Brain microvascular endothelial cell (primary cell): Measurements from ENCODE around the gene CA5A.
A peak's percentile ranks its signal among the peaks of the same experiment; 100 is the strongest.

ENCODE experiments used
- DNase-seq: peaks from one replicate; pipeline ENCODE4 v3.0.0-alpha.2; 2020
- H3K27ac ChIP-seq: fragments of 250-450 bp; sonication (Bioruptor Pico); 2 replicates; pipeline ENCODE4 v1.5.1; 2020; ENCODE audit warnings: mild to moderate bottlenecking, moderate library complexity
- H3K27me3 ChIP-seq: fragments of 250-450 bp; sonication (Bioruptor Pico); replicated peaks from 2 replicates; pipeline ENCODE4 v1.5.1; 2020; ENCODE audit warnings: mild to moderate bottlenecking
- H3K36me3 ChIP-seq: fragments of 250-450 bp; sonication (Bioruptor Pico); replicated peaks from 2 replicates; pipeline ENCODE4 v1.5.1; 2020; ENCODE audit warnings: mild to moderate bottlenecking
- H3K4me3 ChIP-seq: 2 replicates; pipeline ENCODE4 v1.5.1; 2011; ENCODE audit warnings: low read depth, mild to moderate bottlenecking, control low read depth, low read length, moderate library complexity
- in situ Hi-C: cut with HindIII; loops from 2 replicates; pipeline ENCODE4 v1.10.0; 2017; ENCODE audit warnings: low sequenced_read_pairs, low pct_ligation_motif_present
- TF ChIP-seq, protein P1 (sequence below): IDR thresholded peaks from 2 replicates; pipeline ENCODE4 v1.5.1; 2011; ENCODE audit warnings: low read depth, mild to moderate bottlenecking, moderate library complexity, low read length, control low read depth, inconsistent platforms; ENCODE audit errors: missing control alignments

Gene CA5A

DNA sequence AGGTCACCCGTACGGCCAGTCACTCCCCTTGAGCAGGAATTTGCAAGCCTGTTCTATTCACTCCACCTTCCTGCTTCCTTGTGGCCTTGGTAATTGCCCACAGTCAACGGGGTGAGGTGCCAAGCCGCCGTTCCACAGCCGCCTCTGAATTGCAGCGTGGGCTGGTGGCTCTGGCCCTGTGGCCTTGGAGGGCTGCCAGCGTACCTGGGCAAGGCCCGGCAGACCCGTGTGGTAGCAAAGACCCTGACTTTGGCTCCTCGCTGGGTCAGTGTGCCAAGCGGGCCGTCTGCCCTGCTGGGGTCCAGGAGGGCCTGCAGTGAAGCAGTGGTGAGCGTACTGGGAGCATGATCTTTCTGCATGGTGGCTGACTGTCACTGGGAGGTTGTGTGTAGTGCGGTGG is 18.5 kb upstream of the CA5A start:
- Histone ChIP-seq H3K27me3 (no peaks in the 10 kb centered on the region), H3K4me3 (no peak overlapping the region), H3K36me3 (peaks cover 3% of the 10 kb centered on the region), H3K27ac (no peak overlapping the region)
- no peak for DNase-seq
- in situ Hi-C loops, result no loop called here
- TF ChIP-seq, protein P1, sequence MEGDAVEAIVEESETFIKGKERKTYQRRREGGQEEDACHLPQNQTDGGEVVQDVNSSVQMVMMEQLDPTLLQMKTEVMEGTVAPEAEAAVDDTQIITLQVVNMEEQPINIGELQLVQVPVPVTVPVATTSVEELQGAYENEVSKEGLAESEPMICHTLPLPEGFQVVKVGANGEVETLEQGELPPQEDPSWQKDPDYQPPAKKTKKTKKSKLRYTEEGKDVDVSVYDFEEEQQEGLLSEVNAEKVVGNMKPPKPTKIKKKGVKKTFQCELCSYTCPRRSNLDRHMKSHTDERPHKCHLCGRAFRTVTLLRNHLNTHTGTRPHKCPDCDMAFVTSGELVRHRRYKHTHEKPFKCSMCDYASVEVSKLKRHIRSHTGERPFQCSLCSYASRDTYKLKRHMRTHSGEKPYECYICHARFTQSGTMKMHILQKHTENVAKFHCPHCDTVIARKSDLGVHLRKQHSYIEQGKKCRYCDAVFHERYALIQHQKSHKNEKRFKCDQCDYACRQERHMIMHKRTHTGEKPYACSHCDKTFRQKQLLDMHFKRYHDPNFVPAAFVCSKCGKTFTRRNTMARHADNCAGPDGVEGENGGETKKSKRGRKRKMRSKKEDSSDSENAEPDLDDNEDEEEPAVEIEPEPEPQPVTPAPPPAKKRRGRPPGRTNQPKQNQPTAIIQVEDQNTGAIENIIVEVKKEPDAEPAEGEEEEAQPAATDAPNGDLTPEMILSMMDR, result no peak

DNA sequence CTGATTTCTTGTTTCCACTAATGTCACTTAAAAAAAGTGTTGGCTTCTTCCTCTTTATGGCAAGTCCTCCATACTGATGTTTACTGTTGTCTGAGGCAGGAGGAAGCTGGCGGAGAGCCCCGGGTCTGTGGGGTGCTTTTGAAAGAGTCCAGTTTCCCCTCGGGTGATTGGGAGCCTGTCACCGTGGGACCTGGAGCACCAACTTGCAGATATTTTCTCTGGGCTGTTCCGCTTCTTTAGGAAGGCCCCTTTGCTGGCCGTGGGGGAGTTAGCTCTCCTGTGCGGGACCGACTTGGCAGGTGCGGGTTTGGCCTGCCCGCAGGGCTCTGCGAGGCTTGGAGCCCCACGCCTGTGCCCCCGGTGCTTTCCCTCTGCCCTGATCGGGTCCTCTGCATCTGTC is 18.0 kb upstream of the CA5A start:
- no peak overlapping the region for H3K27ac ChIP-seq
- TF ChIP-seq, protein P1, result no peak
- DNase-seq, result no peak
- peaks cover 3% of the 10 kb centered on the region for H3K36me3 ChIP-seq
- H3K4me3 ChIP-seq, result no peak overlapping the region
- in situ Hi-C loops, result no loop called here
- H3K27me3 ChIP-seq, result no peaks in the 10 kb centered on the region

DNA sequence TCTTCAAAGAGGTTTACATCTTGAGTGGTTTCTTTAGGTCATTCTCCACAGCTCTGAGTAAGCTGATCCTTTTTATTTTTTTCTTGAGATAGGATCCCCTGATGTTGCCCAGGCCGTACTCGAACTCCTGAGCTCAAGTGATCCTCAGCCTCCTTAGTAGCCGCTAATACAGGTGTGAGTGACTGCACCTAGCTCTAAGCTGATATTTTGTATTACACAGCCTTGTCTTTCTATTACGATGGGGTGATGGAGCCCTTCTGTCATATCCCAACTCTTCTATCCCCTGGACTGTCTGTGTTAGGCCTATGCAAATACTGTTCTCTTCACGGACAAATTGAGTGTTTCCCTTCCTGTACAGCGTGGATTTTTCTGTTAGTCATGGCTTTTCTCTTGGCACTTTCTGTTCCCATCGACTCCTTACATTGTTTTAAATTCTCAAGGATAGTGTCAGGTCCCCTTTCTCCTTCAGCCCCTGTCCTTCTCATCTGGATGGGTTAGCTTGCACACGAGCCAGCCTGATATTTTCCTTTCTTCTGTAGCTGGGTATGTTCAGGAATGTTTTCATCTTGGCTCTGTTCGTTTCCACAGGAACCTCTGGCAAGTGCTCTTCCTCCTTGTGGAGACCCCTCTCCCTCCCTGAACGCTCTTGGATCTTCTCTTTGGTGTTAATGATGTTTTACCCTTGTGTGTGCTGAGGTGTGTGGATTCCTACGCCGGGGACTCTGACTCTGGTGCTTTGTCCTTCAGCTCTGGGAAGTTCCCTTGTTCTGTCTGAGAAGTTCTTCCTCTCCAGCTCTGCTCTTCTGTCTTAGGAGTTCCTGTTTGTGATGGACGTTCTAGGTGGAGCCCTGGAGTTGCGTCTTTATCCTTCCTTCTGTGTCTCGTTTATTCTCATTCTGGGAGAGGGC is 17.2 kb upstream of the CA5A start:
- no peak for DNase-seq
- in situ Hi-C loops, result no loop called here

GRCh38 chr16:87952751-87953150 is 16.4 kb upstream of the CA5A start:
- no peak for DNase-seq
- in situ Hi-C loops, result no loop called here
- H3K4me3 ChIP-seq, result peak overlapping the region; percentile 79
- H3K27ac ChIP-seq, result no peak overlapping the region
- TF ChIP-seq, protein P1, result no peak
- no peaks in the 10 kb centered on the region for H3K36me3 ChIP-seq
- no peaks in the 10 kb centered on the region for H3K27me3 ChIP-seq

More for the DNA sequence above, 17.2 kb upstream of the CA5A start:
- no peaks in the 10 kb centered on the region for H3K27me3 ChIP-seq
- H3K27ac ChIP-seq, result no peak overlapping the region
- no peak overlapping the region for H3K4me3 ChIP-seq
- TF ChIP-seq, protein P1, result no peak
- H3K36me3 ChIP-seq, result peaks cover 3% of the 10 kb centered on the region

GRCh38 chr16:87951552-87952538 is 15.5 kb upstream of the CA5A start:
- TF ChIP-seq, protein P1, result peak; percentile 49
- in situ Hi-C loops, result no loop called here
- peak overlapping the region; percentile 79 for H3K4me3 ChIP-seq

More at GRCh38 chr16:87951552-87952538, 15.5 kb upstream of the CA5A start:
- Histone ChIP-seq H3K36me3 (no peaks in the 10 kb centered on the region), H3K27ac (peak overlapping the region; percentile 91), H3K27me3 (no peaks in the 10 kb centered on the region)
- DNase-seq, result no peak
